ENCODE data around the gene DTNA.
"Not testable (repeated sequence)": the region's sequence is repeated elsewhere in the genome, so short reads cannot be mapped to it uniquely, and the experiment has no call there.

Gene DTNA

GRCh38 chr18:34911081-34911480 lies 201.0 kb downstream of the DTNA start:
- no peak for DNase-seq

GRCh38 chr18:34911661-34912384 lies 201.7 kb downstream of the DTNA start:
- no peak for DNase-seq

- DNase-seq: no peak
Measured at GRCh38 chr18:34913837-34914661, 204.0 kb downstream of the DTNA start.

GRCh38 chr18:34915046-34915445 lies 204.9 kb downstream of the DTNA start:
- no peak for DNase-seq

- not testable (repeated sequence) for DNase-seq
Measured at GRCh38 chr18:34916539-34916938, 206.4 kb downstream of the DTNA start.

- no peak for DNase-seq
Measured at GRCh38 chr18:34918856-34919255, 208.8 kb downstream of the DTNA start.

- DNase-seq: no peak
Measured at GRCh38 chr18:34921226-34921625, 211.1 kb downstream of the DTNA start.

GRCh38 chr18:34921811-34922385 lies 211.8 kb downstream of the DTNA start:
- DNase-seq: no peak

GRCh38 chr18:34922594-34922993 lies 212.5 kb downstream of the DTNA start:
- not testable (repeated sequence) for DNase-seq

GRCh38 chr18:34923911-34924310 lies 213.8 kb downstream of the DTNA start:
- DNase-seq: no peak

- no peak for DNase-seq
Measured at GRCh38 chr18:34926683-34927082, 216.6 kb downstream of the DTNA start.

GRCh38 chr18:34928088-34928753 lies 218.1 kb downstream of the DTNA start:
- no peak for DNase-seq

GRCh38 chr18:34928754-34929335 lies 218.7 kb downstream of the DTNA start:
- DNase-seq: no peak

GRCh38 chr18:34929336-34929780 lies 219.3 kb downstream of the DTNA start:
- no peak for DNase-seq

- no peak for DNase-seq
Measured at GRCh38 chr18:34932363-34932762, 222.3 kb downstream of the DTNA start.

GRCh38 chr18:34932792-34933466 lies 222.8 kb downstream of the DTNA start:
- DNase-seq: no peak

GRCh38 chr18:34933909-34934661 lies 224.0 kb downstream of the DTNA start:
- no peak for DNase-seq

GRCh38 chr18:34936772-34937171 lies 226.7 kb downstream of the DTNA start:
- no peak for DNase-seq

- no peak for DNase-seq
Measured at GRCh38 chr18:34938090-34938489, 228.0 kb downstream of the DTNA start.

Measured in bone marrow (tissue), 2 donors.